CD4-positive, CD25-positive, alpha-beta regulatory T cell (primary cell): Measurements from ENCODE around the gene LYPD4. TPM values are rescaled to one million over a fixed set of nuclear protein-coding genes. Genes with fewer than 3 reads are reported as not detected.
A peak's percentile ranks its signal among the peaks of the same experiment; 100 is the strongest.
"Not testable (repeated sequence)": the region's sequence is repeated elsewhere in the genome, so short reads cannot be mapped to it uniquely, and the experiment has no call there.

Experiments used
- ATAC-seq, 2 donors: fragments of 150-1000 bp; cut with Tn5 transposase; one replicate each; pipeline ENCODE4 v1.10.0; 2021; ENCODE audit warnings: low read depth in 2 of 2, moderate number of reproducible peaks in 2 of 2, moderate library complexity in 1 of 2
- DNase-seq, 3 donors: peaks; one replicate each; pipeline versions ENCODE4 v3.0.0 to v3.0.0-alpha.2; 2012 to 2022; ENCODE audit warnings: mixed read lengths in 1 of 3
- H3K27ac ChIP-seq: one replicate; pipeline ENCODE4 v1.7.0; 2013; ENCODE audit warnings: mild to moderate bottlenecking, low read length; ENCODE audit not compliant: insufficient read depth, poor library complexity, severe bottlenecking
- H3K27me3 ChIP-seq: one replicate; pipeline ENCODE4 v1.7.0; 2013; ENCODE audit warnings: low read length; ENCODE audit not compliant: control insufficient read depth, insufficient read depth
- H3K36me3 ChIP-seq: one replicate; pipeline ENCODE4 v1.7.0; 2013; ENCODE audit warnings: mild to moderate bottlenecking, low read length, moderate library complexity; ENCODE audit not compliant: control insufficient read depth, insufficient read depth
- H3K4me1 ChIP-seq: 2 replicates; pipeline ENCODE4 v1.7.0; 2013; ENCODE audit warnings: mild to moderate bottlenecking, low read length; ENCODE audit not compliant: insufficient read depth, control insufficient read depth, poor library complexity, severe bottlenecking
- H3K4me3 ChIP-seq: one replicate; pipeline ENCODE4 v1.7.0; 2013; ENCODE audit warnings: low read depth, mild to moderate bottlenecking, low read length, moderate library complexity
- H3K9me3 ChIP-seq, 2 experiments: 1 replicate in 1 of 2; 2 replicates in 1 of 2; pipeline ENCODE4 v1.7.0; 2013; ENCODE audit warnings: low read length in 2 of 2, mild to moderate bottlenecking in 1 of 2, moderate library complexity in 1 of 2; ENCODE audit not compliant: control insufficient read depth in 2 of 2
- H3K27ac Mint-ChIP-seq, 3 donors: one replicate each; pipeline ENCODE4 v1.8.0; 2020 to 2022; ENCODE audit warnings: mild to moderate bottlenecking in 3 of 3, mixed read lengths in 3 of 3, moderate library complexity in 2 of 3
- H3K27me3 Mint-ChIP-seq: one replicate; pipeline ENCODE4 v1.8.0; 2022; ENCODE audit warnings: mild to moderate bottlenecking, mixed read lengths
- H3K36me3 Mint-ChIP-seq: one replicate; pipeline ENCODE4 v1.8.0; 2020; ENCODE audit warnings: mixed read lengths
- H3K4me1 Mint-ChIP-seq, 4 donors: one replicate each; pipeline ENCODE4 v1.8.0; 2020 to 2022; ENCODE audit warnings: mixed read lengths in 4 of 4, mild to moderate bottlenecking in 1 of 4
- H3K4me3 Mint-ChIP-seq, 4 donors: one replicate each; pipeline ENCODE4 v1.8.0; 2020 to 2022; ENCODE audit warnings: mild to moderate bottlenecking in 4 of 4, mixed read lengths in 4 of 4, moderate library complexity in 3 of 4
- H3K9me3 Mint-ChIP-seq, 7 donors: one replicate each; pipeline ENCODE4 v1.8.0; 2020 to 2022; ENCODE audit warnings: mixed read lengths in 7 of 7, mild to moderate bottlenecking in 3 of 7, moderate library complexity in 2 of 7
- polyA plus RNA-seq, 4 donors: library from polyadenylated mRNA; unstranded; fragments of 300-500 nt; fragmentation: Illumina TruSeq; gene quantifications; one replicate each; pipeline ENCODE4 v1.2.3, GENCODE V29; 2021
- total RNA-seq: library from RNA; stranded (reverse); gene quantifications from one replicate; pipeline ENCODE4 v1.2.3, GENCODE V29; 2022

Gene LYPD4
- total and polyA plus RNA-seq, 5 donors from 2014 or later: not detected

GRCh38 chr19:41879080-41879479, 34.6 kb upstream of the LYPD4 start:
- ATAC-seq (no peak), DNase-seq (no peak)
- no peaks in the 10 kb centered on the region for H3K36me3 ChIP-seq
- peak overlapping the region; percentile 93 for H3K27ac ChIP-seq
- no peaks in the 10 kb centered on the region for H3K27me3 ChIP-seq
- no peak overlapping the region for H3K4me3 ChIP-seq
- H3K27ac Mint-ChIP-seq: peak overlapping the region; percentile 88 to 99 (median 95)
- peaks cover 79% of the 10 kb centered on the region for H3K4me1 ChIP-seq
- H3K9me3 Mint-ChIP-seq: peaks cover 0 to 2% (median 0%) of the 10 kb centered on the region in 7 donors
- H3K4me3 Mint-ChIP-seq: no peak overlapping the region
- no peaks in the 10 kb centered on the region for H3K9me3 ChIP-seq
- peaks cover 4% of the 10 kb centered on the region for H3K27me3 Mint-ChIP-seq
- H3K36me3 Mint-ChIP-seq: peaks cover 10% of the 10 kb centered on the region
- H3K4me1 Mint-ChIP-seq: peaks cover 4 to 82% (median 31%) of the 10 kb centered on the region in 4 donors

- Histone ChIP-seq H3K27ac (peak overlapping the region; percentile 93), H3K36me3 (no peaks in the 10 kb centered on the region), H3K4me3 (peak overlapping the region; percentile 47), H3K9me3 (no peaks in the 10 kb centered on the region), H3K27me3 (no peaks in the 10 kb centered on the region), H3K4me1 (peaks cover 87% of the 10 kb centered on the region)
- ATAC-seq (no peak), DNase-seq (no peak)
- Mint-ChIP-seq H3K9me3 (peaks cover 0 to 2% (median 0%) of the 10 kb centered on the region in 7 donors), H3K36me3 (peaks cover 4% of the 10 kb centered on the region), H3K4me3 (peak overlapping the region in 3 of 4 donors; percentile 74 to 92 (median 77)), H3K27me3 (peaks cover 4% of the 10 kb centered on the region), H3K4me1 (peaks cover 6 to 91% (median 32%) of the 10 kb centered on the region in 4 donors), H3K27ac (peak overlapping the region; percentile 99 to 100 (median 99))
Measured at GRCh38 chr19:41877916-41878905, 33.7 kb upstream of the LYPD4 start.

GRCh38 chr19:41876847-41877832, 32.7 kb upstream of the LYPD4 start, which contains the start of gene CD79A:
Gene CD79A (plus strand): TSS chr19:41877279. CDS start chr19:41877305, 26 bp downstream.
- H3K4me3 ChIP-seq: peak within 1 kb of the TSS; percentile 70
- ATAC-seq: no peak

DNA sequence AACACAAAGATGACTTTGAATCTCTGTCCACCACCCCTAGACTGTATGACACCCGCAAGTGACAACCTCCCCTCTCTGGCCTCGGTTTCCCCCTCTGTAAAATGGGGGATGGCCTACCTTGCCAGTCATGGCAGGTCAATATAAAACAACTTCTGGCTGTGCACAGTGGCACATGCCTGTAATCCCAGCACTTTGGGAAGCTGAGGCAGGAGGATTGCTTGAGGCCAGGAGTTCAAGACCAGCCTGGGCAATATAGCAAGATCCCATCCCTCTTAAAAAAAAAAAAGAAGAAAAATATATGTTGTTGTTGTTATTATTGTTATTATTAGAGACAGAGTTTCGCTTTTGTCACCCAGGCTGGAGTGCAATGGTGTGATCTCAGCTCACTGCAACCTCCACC, 31.5 kb upstream of the LYPD4 start:
- Mint-ChIP-seq H3K27ac (peak overlapping the region; percentile 99 to 100 (median 99)), H3K4me1 (peaks cover 9 to 99% (median 40%) of the 10 kb centered on the region in 4 donors), H3K4me3 (peak overlapping the region; percentile 82 to 92 (median 88))
- Histone ChIP-seq H3K27ac (peak overlapping the region; percentile 93), H3K4me3 (peak overlapping the region; percentile 70), H3K4me1 (peaks cover 97% of the 10 kb centered on the region)
- not testable (repeated sequence) for H3K9me3 ChIP-seq, DNase-seq, H3K9me3 Mint-ChIP-seq, H3K27me3 ChIP-seq, ATAC-seq, H3K36me3 ChIP-seq, H3K27me3 Mint-ChIP-seq, H3K36me3 Mint-ChIP-seq

More at GRCh38 chr19:41876847-41877832, 32.7 kb upstream of the LYPD4 start, which contains the start of gene CD79A:
- peak in 1 of 3 donors; percentile 60 for DNase-seq
- Histone ChIP-seq H3K27ac (peak within 1 kb of the TSS; percentile 93), H3K4me1 (peaks cover 94% of the 10 kb centered on the region), H3K36me3 (no peaks in the 10 kb centered on the region), H3K27me3 (no peaks in the 10 kb centered on the region), H3K9me3 (no peaks in the 10 kb centered on the region)
- H3K4me1 Mint-ChIP-seq: peaks cover 9 to 96% (median 32%) of the 10 kb centered on the region in 4 donors
- H3K36me3 Mint-ChIP-seq: no peaks in the 10 kb centered on the region
- peak within 1 kb of the TSS; percentile 77 to 92 (median 84) for H3K4me3 Mint-ChIP-seq
- H3K9me3 Mint-ChIP-seq: no peaks in the 10 kb centered on the region
- H3K27ac Mint-ChIP-seq: peak within 1 kb of the TSS; percentile 99 to 100 (median 99)
- peaks cover 4% of the 10 kb centered on the region for H3K27me3 Mint-ChIP-seq

- H3K27ac Mint-ChIP-seq: peak overlapping the region; percentile 93 to 99 (median 98)
- Histone ChIP-seq H3K36me3 (peaks cover 18% of the 10 kb centered on the region), H3K27me3 (no peaks in the 10 kb centered on the region), H3K4me1 (peaks cover 99% of the 10 kb centered on the region), H3K27ac (peak overlapping the region; percentile 85), H3K4me3 (peak overlapping the region; percentile 26), H3K9me3 (no peaks in the 10 kb centered on the region)
- ATAC-seq (no peak), DNase-seq (peak; percentile 51 to 69 (median 60))
- peak overlapping the region; percentile 76 to 94 (median 80) for H3K4me3 Mint-ChIP-seq
- peaks cover 4% of the 10 kb centered on the region for H3K27me3 Mint-ChIP-seq
- peaks cover 10% of the 10 kb centered on the region for H3K36me3 Mint-ChIP-seq
- H3K9me3 Mint-ChIP-seq: no peaks in the 10 kb centered on the region
- peaks cover 9 to 96% (median 50%) of the 10 kb centered on the region in 4 donors for H3K4me1 Mint-ChIP-seq
Measured at GRCh38 chr19:41872775-41873647, 28.5 kb upstream of the LYPD4 start.

GRCh38 chr19:41872384-41872774, 27.9 kb upstream of the LYPD4 start:
- no peaks in the 10 kb centered on the region for H3K9me3 Mint-ChIP-seq
- peak overlapping the region; percentile 28 to 83 (median 78) for H3K4me3 Mint-ChIP-seq
- DNase-seq: no peak

More at GRCh38 chr19:41872384-41872774, 27.9 kb upstream of the LYPD4 start:
- H3K4me3 ChIP-seq: peak overlapping the region; percentile 41
- H3K27me3 ChIP-seq: no peaks in the 10 kb centered on the region
- peaks cover 9 to 93% (median 51%) of the 10 kb centered on the region in 4 donors for H3K4me1 Mint-ChIP-seq
- no peaks in the 10 kb centered on the region for H3K9me3 ChIP-seq
- H3K4me1 ChIP-seq: peaks cover 97% of the 10 kb centered on the region
- peaks cover 24% of the 10 kb centered on the region for H3K36me3 ChIP-seq
- H3K27me3 Mint-ChIP-seq: peaks cover 4% of the 10 kb centered on the region
- peak overlapping the region; percentile 85 for H3K27ac ChIP-seq
- H3K36me3 Mint-ChIP-seq: peaks cover 15% of the 10 kb centered on the region
- H3K27ac Mint-ChIP-seq: peak overlapping the region in 2 of 3 donors; percentile 98 to 99
- ATAC-seq: no peak
